Retinal pigment epithelial cell (primary cell): ENCODE data around the gene SIL1.
"Not testable (repeated sequence)": the region's sequence is repeated elsewhere in the genome, so short reads cannot be mapped to it uniquely, and the experiment has no call there.

Source experiments
- DNase-seq: peaks from one replicate; pipeline ENCODE4 v3.0.0-alpha.2; 2010; ENCODE audit warnings: low read depth
- H3K4me3 ChIP-seq: 2 replicates; pipeline ENCODE4 v1.5.1; 2011; ENCODE audit warnings: mild to moderate bottlenecking, low read length, control low read depth, moderate library complexity
- CTCF ChIP-seq: conservative IDR thresholded peaks from 2 replicates; pipeline ENCODE4 v1.5.1; 2011; ENCODE audit warnings: low read depth, low read length, control low read depth, inconsistent platforms

The SIL1 gene

GRCh38 chr5:139232147-139232724, 34.1 kb upstream of the SIL1 start:
- TF ChIP-seq CTCF = no peak
- no peak for DNase-seq
- no peak overlapping the region for H3K4me3 ChIP-seq

GRCh38 chr5:139228201-139228803, 30.1 kb upstream of the SIL1 start:
- H3K4me3 ChIP-seq = no peak overlapping the region
- TF ChIP-seq CTCF = no peak
- no peak for DNase-seq

GRCh38 chr5:139226131-139226530, 28.0 kb upstream of the SIL1 start:
- no peak for DNase-seq
- H3K4me3 ChIP-seq = no peak overlapping the region
- no peak for TF ChIP-seq CTCF

GRCh38 chr5:139223481-139223880, 25.3 kb upstream of the SIL1 start:
- DNase-seq = no peak
- TF ChIP-seq CTCF = no peak
- no peak overlapping the region for H3K4me3 ChIP-seq

- TF ChIP-seq CTCF = no peak
- H3K4me3 ChIP-seq = no peak overlapping the region
- no peak for DNase-seq
Observed at GRCh38 chr5:139222346-139222745, 24.2 kb upstream of the SIL1 start.

GRCh38 chr5:139218038-139218437, 19.9 kb upstream of the SIL1 start:
- DNase-seq, H3K4me3 ChIP-seq: not testable (repeated sequence)

- H3K4me3 ChIP-seq = no peak overlapping the region
- DNase-seq = no peak
- TF ChIP-seq CTCF = no peak
Observed at GRCh38 chr5:139215107-139215975, 17.2 kb upstream of the SIL1 start.
